GM23248 (cell line): ENCODE data around the gene LIN7B. TPM values are rescaled to one million over a fixed set of nuclear protein-coding genes. Genes with fewer than 3 reads are reported as not detected.
A peak's percentile ranks its signal among the peaks of the same experiment; 100 is the strongest.

Experiments used
- DNase-seq: peaks from one replicate; pipeline ENCODE4 v3.0.0-alpha.2; 2015
- H2AFZ ChIP-seq: fragments of 200-600 bp; sonication (generic); 2 replicates; pipeline ENCODE4 v1.6.1; 2016; ENCODE audit warnings: antibody characterized with exemption
- H3F3A ChIP-seq: fragments of 200-600 bp; sonication (generic); 2 replicates; pipeline ENCODE4 v1.6.1; 2016; ENCODE audit warnings: mild to moderate bottlenecking, antibody characterized with exemption, mixed run types; ENCODE audit not compliant: insufficient read depth
- H3K27ac ChIP-seq: fragments of 200-600 bp; sonication (generic); 2 replicates; pipeline ENCODE4 v1.5.1; 2016; ENCODE audit warnings: mild to moderate bottlenecking
- H3K27me3 ChIP-seq: fragments of 200-600 bp; sonication (generic); replicated peaks from 2 replicates; pipeline ENCODE4 v1.6.1; 2016; ENCODE audit warnings: mild to moderate bottlenecking; ENCODE audit not compliant: insufficient read depth
- H3K36me3 ChIP-seq: fragments of 200-600 bp; sonication (generic); 2 replicates; pipeline ENCODE4 v1.6.1; 2016; ENCODE audit warnings: low read depth, mild to moderate bottlenecking
- H3K4me1 ChIP-seq: fragments of 200-600 bp; sonication (generic); 2 replicates; pipeline ENCODE4 v1.6.1; 2016; ENCODE audit warnings: mild to moderate bottlenecking; ENCODE audit not compliant: insufficient read depth
- H3K4me2 ChIP-seq: fragments of 200-600 bp; sonication (generic); one replicate; pipeline ENCODE4 v1.6.1; 2016; ENCODE audit warnings: mild to moderate bottlenecking; ENCODE audit not compliant: unreplicated experiment
- H3K4me3 ChIP-seq: fragments of 200-600 bp; sonication (generic); 2 replicates; pipeline ENCODE4 v1.5.1; 2016; ENCODE audit warnings: mild to moderate bottlenecking
- H3K79me2 ChIP-seq: fragments of 200-600 bp; sonication (generic); 2 replicates; pipeline ENCODE4 v1.6.1; 2016; ENCODE audit warnings: mild to moderate bottlenecking; ENCODE audit not compliant: insufficient read depth
- H3K9ac ChIP-seq: fragments of 200-600 bp; sonication (generic); 2 replicates; pipeline ENCODE4 v1.6.1; 2016; ENCODE audit warnings: mild to moderate bottlenecking
- H3K9me2 ChIP-seq: fragments of 200-600 bp; sonication (generic); 2 replicates; pipeline ENCODE4 v1.6.1; 2016; ENCODE audit warnings: mixed run types, mild to moderate bottlenecking, moderate library complexity; ENCODE audit not compliant: insufficient read depth
- H3K9me3 ChIP-seq: fragments of 200-600 bp; sonication (generic); one replicate; pipeline ENCODE4 v1.6.1; 2017; ENCODE audit warnings: low read depth
- H4K20me1 ChIP-seq: fragments of 200-600 bp; sonication (generic); 2 replicates; pipeline ENCODE4 v1.6.0; 2016; ENCODE audit not compliant: insufficient read depth
- EZH2 ChIP-seq: fragments of 200-600 bp; sonication (generic); IDR thresholded peaks from 2 replicates; pipeline ENCODE4 v1.6.1; 2018; ENCODE audit warnings: antibody characterized with exemption, mild to moderate bottlenecking; ENCODE audit not compliant: insufficient read depth, poor library complexity, severe bottlenecking
- EZH2phosphoT487 ChIP-seq: fragments of 200-600 bp; sonication (generic); IDR thresholded peaks from 2 replicates; pipeline ENCODE4 v1.6.1; 2018; ENCODE audit warnings: antibody characterized with exemption, moderate library complexity, mild to moderate bottlenecking, low read depth; ENCODE audit not compliant: insufficient read depth
- WGBS, 2 experiments: methylation state at CpG; one replicate each; pipeline ENCODE4 v1.1.6; 2015 to 2017; ENCODE audit warnings: low lambda C conversion rate in 2 of 2, low coverage in 1 of 2; ENCODE audit errors: missing lambda C conversion rate in 2 of 2; 5-methylcytosine and 5-hydroxymethylcytosine counted together
- in situ Hi-C: fragments of 300-500 bp; cut with MboI; formaldehyde crosslinking; loops from 2 replicates; pipeline ENCODE4 v1.15.0; 2020
- polyA plus RNA-seq: library from polyadenylated mRNA; unstranded; fragments of >200 nt; fragmentation: Nextera tagmentation; extraction: Ambion mirVana; gene quantifications from 2 replicates; pipeline ENCODE4 v1.2.1, GENCODE V29; 2016
- total RNA-seq: library from RNA; depleted of rRNA; stranded (reverse); fragments of >200 nt; shearing (Covaris generic); gene quantifications from 2 replicates; pipeline ENCODE4 v1.2.3, GENCODE V29; 2014; rRNA removed

Gene LIN7B
- total RNA-seq (10.7 and 12.5 TPM in 2 replicates), polyA plus RNA-seq (11.9 and 12.6 TPM in 2 replicates)

- Histone ChIP-seq H2AFZ (peak within 1 kb of the TSS; percentile 80), H3K79me2 (no peaks in the 10 kb centered on the region), H3K4me1 (peaks cover 20% of the 10 kb centered on the region), H3K9me2 (no peaks in the 10 kb centered on the region), H3K9me3 (no peaks in the 10 kb centered on the region), H3K9ac (peak within 1 kb of the TSS; percentile 92), H3F3A (peaks cover 26% of the 10 kb centered on the region), H3K4me3 (peak within 1 kb of the TSS; percentile 79), H3K4me2 (peak within 1 kb of the TSS; percentile 92), H3K27me3 (no peaks in the 10 kb centered on the region), H3K27ac (peak within 1 kb of the TSS; percentile 62), H3K36me3 (peaks cover 5% of the 10 kb centered on the region; the same call in 1 of the 2 replicates), H4K20me1 (no peaks in the 10 kb centered on the region)
- 2% methylated on average over 40 to 56 of the region's 66 CpGs for WGBS, 2 experiments
- DNase-seq: peak; percentile 89
- TF ChIP-seq EZH2 (no peak), EZH2phosphoT487 (no peak)
- in situ Hi-C loops: no loop called here
Observed at GRCh38 chr19:49113762-49114629, at the start of gene LIN7B. Gene LIN7B, plus strand, starts transcription at chr19:49114370. Its CDS starts 35 bp downstream, at chr19:49114405.

- Histone ChIP-seq H3K9me3 (no peaks in the 10 kb centered on the region), H3K27me3 (no peaks in the 10 kb centered on the region), H3K9me2 (no peaks in the 10 kb centered on the region), H4K20me1 (no peaks in the 10 kb centered on the region), H3K79me2 (peaks cover 13% of the 10 kb centered on the region), H3K4me1 (no peaks in the 10 kb centered on the region), H3K27ac (no peak within 1 kb of the TSS), H3K4me2 (peak within 1 kb of the TSS; percentile 61), H3F3A (peaks cover 6% of the 10 kb centered on the region; the same call in 1 of the 2 replicates), H3K4me3 (peak within 1 kb of the TSS; percentile 57), H3K36me3 (no peaks in the 10 kb centered on the region), H2AFZ (no peak within 1 kb of the TSS), H3K9ac (no peak within 1 kb of the TSS)
- in situ Hi-C loops: no loop called here
- WGBS, 2 experiments: 12 to 13% methylated on average over 30 to 40 of the region's 53 CpGs
- TF ChIP-seq EZH2 (no peak), EZH2phosphoT487 (no peak)
- DNase-seq: peak; percentile 50
Observed at GRCh38 chr19:49064768-49065611, 49.2 kb upstream of the LIN7B start, which contains the start of gene NTF4. Gene NTF4, minus strand, starts transcription at chr19:49064818. Its CDS starts 2,821 bp downstream, at chr19:49061997.

GRCh38 chr19:49065905-49066512 is 48.2 kb upstream of the LIN7B start:
- no peaks in the 10 kb centered on the region for H3K9me3 ChIP-seq
- in situ Hi-C loops: no loop called here
- H2AFZ ChIP-seq: no peak overlapping the region
- H3K9ac ChIP-seq: no peak overlapping the region
- no peak overlapping the region for H3K4me3 ChIP-seq
- H3K27me3 ChIP-seq: no peaks in the 10 kb centered on the region
- TF ChIP-seq EZH2: no peak
- no peak for TF ChIP-seq EZH2phosphoT487
- H3K36me3 ChIP-seq: no peaks in the 10 kb centered on the region
- H3K27ac ChIP-seq: no peak overlapping the region
- H3K9me2 ChIP-seq: no peaks in the 10 kb centered on the region
- no peaks in the 10 kb centered on the region for H3K4me1 ChIP-seq
- no peaks in the 10 kb centered on the region for H4K20me1 ChIP-seq
- H3F3A ChIP-seq: peaks cover 6% of the 10 kb centered on the region; the same call in 1 of the 2 replicates
- WGBS, 2 experiments: 70% methylated on average over 13 of the region's 13 CpGs
- no peak for DNase-seq
- H3K4me2 ChIP-seq: no peak overlapping the region
- H3K79me2 ChIP-seq: peaks cover 2% of the 10 kb centered on the region; the same call in 1 of the 2 replicates

GRCh38 chr19:49067554-49067953 is 46.6 kb upstream of the LIN7B start:
- Histone ChIP-seq H3K36me3 (no peaks in the 10 kb centered on the region), H2AFZ (no peak overlapping the region), H3K4me2 (no peak overlapping the region), H3K9ac (no peak overlapping the region), H3K27ac (no peak overlapping the region), H3K27me3 (no peaks in the 10 kb centered on the region), H3K4me1 (no peaks in the 10 kb centered on the region), H3K9me2 (no peaks in the 10 kb centered on the region), H3K4me3 (no peak overlapping the region), H3K79me2 (no peaks in the 10 kb centered on the region), H3F3A (peaks cover 6% of the 10 kb centered on the region; the same call in 1 of the 2 replicates), H4K20me1 (no peaks in the 10 kb centered on the region), H3K9me3 (no peaks in the 10 kb centered on the region)
- WGBS, 2 experiments: 29 to 31% methylated on average over 3 of the region's 3 CpGs
- TF ChIP-seq EZH2phosphoT487 (no peak), EZH2 (no peak)
- no peak for DNase-seq
- in situ Hi-C loops: no loop called here
